HT-29 (cell line): ENCODE results near the gene BABAM2. TPM values are rescaled to one million over a fixed set of nuclear protein-coding genes. Genes with fewer than 3 reads are reported as not detected.
A peak's percentile ranks its signal among the peaks of the same experiment; 100 is the strongest.
"Not testable (repeated sequence)": the region's sequence is repeated elsewhere in the genome, so short reads cannot be mapped to it uniquely, and the experiment has no call there.

ENCODE experiments used
- DNase-seq: peaks from one replicate; pipeline ENCODE4 v3.0.0-alpha.2; 2015; ENCODE audit warnings: low spot score
- total RNA-seq: library from RNA; depleted of rRNA; stranded (reverse); fragments of >200 nt; shearing (Covaris generic); gene quantifications from 2 replicates; pipeline ENCODE4 v1.2.3, GENCODE V29; 2014

Gene BABAM2
- total RNA-seq, 1 experiment from 2014 or later, result 7.0 TPM

- no peak for DNase-seq
Measured at GRCh38 chr2:28239207-28239606, 348.7 kb downstream of the BABAM2 start.

GRCh38 chr2:28240937-28241336 lies 350.4 kb downstream of the BABAM2 start:
- DNase-seq, result no peak

- DNase-seq, result no peak
Measured at GRCh38 chr2:28247290-28247689, 356.8 kb downstream of the BABAM2 start.

- DNase-seq, result no peak
Measured at GRCh38 chr2:28247734-28248133, 357.2 kb downstream of the BABAM2 start.

- DNase-seq, result no peak
Measured at GRCh38 chr2:28248511-28248910, 358.0 kb downstream of the BABAM2 start.

- DNase-seq, result no peak
Measured at GRCh38 chr2:28250006-28250405, 359.5 kb downstream of the BABAM2 start.

GRCh38 chr2:28251337-28251736 lies 360.8 kb downstream of the BABAM2 start:
- DNase-seq, result no peak

- no peak for DNase-seq
Measured at GRCh38 chr2:28252311-28252710, 361.8 kb downstream of the BABAM2 start.

- no peak for DNase-seq
Measured at GRCh38 chr2:28253543-28253942, 363.0 kb downstream of the BABAM2 start.

- not testable (repeated sequence) for DNase-seq
Measured at GRCh38 chr2:28255231-28255630, 364.7 kb downstream of the BABAM2 start.

GRCh38 chr2:28257182-28257581 lies 366.7 kb downstream of the BABAM2 start:
- no peak for DNase-seq

GRCh38 chr2:28259226-28259625 lies 368.7 kb downstream of the BABAM2 start:
- not testable (repeated sequence) for DNase-seq

- no peak for DNase-seq
Measured at GRCh38 chr2:28263690-28264089, 373.2 kb downstream of the BABAM2 start.

GRCh38 chr2:28267282-28267681 lies 376.8 kb downstream of the BABAM2 start:
- no peak for DNase-seq

- DNase-seq, result peak; percentile 64
Measured at GRCh38 chr2:28268386-28268785, 377.9 kb downstream of the BABAM2 start.

GRCh38 chr2:28269019-28269784 lies 378.7 kb downstream of the BABAM2 start:
- peak; percentile 89 for DNase-seq

- peak; percentile 23 for DNase-seq
Measured at GRCh38 chr2:28270456-28271152, 380.1 kb downstream of the BABAM2 start.

- no peak for DNase-seq
Measured at GRCh38 chr2:28271231-28271918, 380.8 kb downstream of the BABAM2 start.

- no peak for DNase-seq
Measured at GRCh38 chr2:28271919-28272250, 381.4 kb downstream of the BABAM2 start.

- peak; percentile 61 for DNase-seq
Measured at GRCh38 chr2:28273751-28274150, 383.2 kb downstream of the BABAM2 start.

- peak; percentile 58 for DNase-seq
Measured at GRCh38 chr2:28274911-28275685, 384.6 kb downstream of the BABAM2 start.
